ENCODE data around the gene DUOXA2. TPM values are rescaled to one million over a fixed set of nuclear protein-coding genes. Genes with fewer than 3 reads are reported as not detected.

Gene DUOXA2
- total and polyA plus RNA-seq, 2 experiments from 2014 or later: not detected

- no peaks in the 10 kb centered on the region for H3K36me3 ChIP-seq
- H3K27ac ChIP-seq: no peak overlapping the region
- TF ChIP-seq CTCF (IDR thresholded peaks at IDR 0.05; ENCODE audit: low read depth, low read length): no peak
- DNase-seq (ENCODE audit: low read depth in 1 of 2, low spot score in 1 of 2): no peak
- H3K9me3 ChIP-seq (ENCODE audit: low read depth): no peaks in the 10 kb centered on the region
- peaks cover 97% of the 10 kb centered on the region for H3K27me3 ChIP-seq
- H3K4me1 ChIP-seq (ENCODE audit: low read depth): no peaks in the 10 kb centered on the region
- no peak overlapping the region for H3K4me3 ChIP-seq
Observed at GRCh38 chr15:45123397-45123796, 9.3 kb downstream of the DUOXA2 start.

GRCh38 chr15:45126535-45127158, 12.5 kb downstream of the DUOXA2 start:
- H3K4me1 ChIP-seq (ENCODE audit: low read depth): no peaks in the 10 kb centered on the region
- peak; percentile 71 for TF ChIP-seq CTCF (IDR thresholded peaks at IDR 0.05; ENCODE audit: low read depth, low read length)
- H3K27me3 ChIP-seq: peaks cover 100% of the 10 kb centered on the region
- no peak overlapping the region for H3K4me3 ChIP-seq
- peak; percentile 38 to 43 for DNase-seq (ENCODE audit: low read depth in 1 of 2, low spot score in 1 of 2)
- H3K9me3 ChIP-seq (ENCODE audit: low read depth): no peaks in the 10 kb centered on the region
- no peak overlapping the region for H3K27ac ChIP-seq
- H3K36me3 ChIP-seq: no peaks in the 10 kb centered on the region

GRCh38 chr15:45128971-45129639, 15.0 kb downstream of the DUOXA2 start:
- no peak for DNase-seq (ENCODE audit: low read depth in 1 of 2, low spot score in 1 of 2)
- peak overlapping the region; percentile 25 for H3K4me3 ChIP-seq
- peaks cover 100% of the 10 kb centered on the region for H3K27me3 ChIP-seq
- no peaks in the 10 kb centered on the region for H3K4me1 ChIP-seq (ENCODE audit: low read depth)
- H3K27ac ChIP-seq: no peak overlapping the region
- H3K9me3 ChIP-seq (ENCODE audit: low read depth): no peaks in the 10 kb centered on the region
- H3K36me3 ChIP-seq: no peaks in the 10 kb centered on the region
- no peak for TF ChIP-seq CTCF (IDR thresholded peaks at IDR 0.05; ENCODE audit: low read depth, low read length)

- Histone ChIP-seq H3K27ac (no peak within 1 kb of the TSS), H3K4me3 (peak within 1 kb of the TSS; percentile 25), H3K9me3 (ENCODE audit: low read depth) (no peaks in the 10 kb centered on the region), H3K4me1 (ENCODE audit: low read depth) (no peaks in the 10 kb centered on the region), H3K27me3 (peaks cover 100% of the 10 kb centered on the region), H3K36me3 (no peaks in the 10 kb centered on the region)
- DNase-seq (ENCODE audit: low read depth in 1 of 2, low spot score in 1 of 2): peak in 1 of 2 donors; percentile 30
- no peak for TF ChIP-seq CTCF (IDR thresholded peaks at IDR 0.05; ENCODE audit: low read depth, low read length)
Observed at GRCh38 chr15:45129651-45130129, 15.6 kb downstream of the DUOXA2 start, which contains the start of the genes DUOX1 and DUOXA1. DUOX1 (plus strand) TSS chr15:45129994; CDS start chr15:45131967, 1,973 bp downstream. DUOXA1 (minus strand) TSS chr15:45129879; CDS start chr15:45123014, 6,865 bp downstream.

GRCh38 chr15:45130291-45131000, 16.3 kb downstream of the DUOXA2 start:
- TF ChIP-seq CTCF (IDR thresholded peaks at IDR 0.05; ENCODE audit: low read depth, low read length): no peak
- H3K36me3 ChIP-seq: no peaks in the 10 kb centered on the region
- H3K4me3 ChIP-seq: no peak overlapping the region
- no peak for DNase-seq (ENCODE audit: low read depth in 1 of 2, low spot score in 1 of 2)
- no peaks in the 10 kb centered on the region for H3K9me3 ChIP-seq (ENCODE audit: low read depth)
- no peak overlapping the region for H3K27ac ChIP-seq
- peaks cover 100% of the 10 kb centered on the region for H3K27me3 ChIP-seq
- H3K4me1 ChIP-seq (ENCODE audit: low read depth): no peaks in the 10 kb centered on the region

Measured in cardiac muscle cell (in vitro differentiated cells and primary cell).